CD4-positive, alpha-beta T cell (primary cell): ENCODE data around the gene CFAP61. TPM values are rescaled to one million over a fixed set of nuclear protein-coding genes. Genes with fewer than 3 reads are reported as not detected.

Source experiments
- ATAC-seq: fragments of 200-7000 bp; cut with Tn5 transposase; one replicate; pipeline ENCODE4 v1.10.0; 2022; ENCODE audit warnings: mild to moderate bottlenecking; ENCODE audit not compliant: poor library complexity
- CTCF ChIA-PET: fragments of 350-600 bp; sonication (Branson Sonifier 250); formaldehyde crosslinking; loops from one replicate; lab custom pipeline; 2021; ENCODE audit warnings: antibody characterized with exemption, inconsistent platforms; lab: Charles Lee
- POLR2A ChIA-PET: fragments of 350-600 bp; sonication (Branson Sonifier 250); formaldehyde crosslinking; loops from one replicate; lab custom pipeline; 2021; ENCODE audit warnings: antibody characterized with exemption, inconsistent platforms; lab: Charles Lee
- DNase-seq, 14 experiments: peaks; one replicate each; pipeline ENCODE4 v3.0.0-alpha.2; 2013 to 2020; ENCODE audit warnings: mixed read lengths in 2 of 14
- H3K27ac ChIP-seq, 2 donors: one replicate each; pipeline versions ENCODE4 v1.5.1 to v1.7.0; 2013; ENCODE audit warnings: low read length in 2 of 2, low read depth in 1 of 2, mild to moderate bottlenecking in 1 of 2
- H3K27me3 ChIP-seq, 2 experiments: 1 replicate in 1 of 2; 2 replicates in 1 of 2; pipeline versions ENCODE4 v1.6.1 to v1.7.0; 2013; ENCODE audit warnings: low read length in 2 of 2, control low read depth in 1 of 2, mild to moderate bottlenecking in 1 of 2, moderate library complexity in 1 of 2; ENCODE audit not compliant: insufficient read depth in 2 of 2, control insufficient read depth in 1 of 2
- H3K36me3 ChIP-seq: one replicate; pipeline ENCODE4 v1.6.1; 2013; ENCODE audit warnings: low read length, control low read depth; ENCODE audit not compliant: insufficient read depth
- H3K4me1 ChIP-seq: one replicate; pipeline ENCODE4 v1.6.1; 2013; ENCODE audit warnings: low read length, control low read depth; ENCODE audit not compliant: insufficient read depth
- H3K4me3 ChIP-seq: one replicate; pipeline ENCODE4 v1.5.1; 2013; ENCODE audit warnings: mild to moderate bottlenecking, low read length, moderate library complexity
- H3K9me3 ChIP-seq, 2 experiments: 1 replicate in 1 of 2; 2 replicates in 1 of 2; pipeline versions ENCODE4 v1.6.1 to v1.7.0; 2013; ENCODE audit warnings: low read length in 2 of 2, mild to moderate bottlenecking in 2 of 2, control low read depth in 1 of 2, moderate library complexity in 1 of 2; ENCODE audit not compliant: control insufficient read depth in 1 of 2, insufficient read depth in 1 of 2
- H3K27ac Mint-ChIP-seq: one replicate; pipeline ENCODE4 v1.8.0; 2020; ENCODE audit warnings: mixed read lengths
- H3K27me3 Mint-ChIP-seq: one replicate; pipeline ENCODE4 v1.8.0; 2021; ENCODE audit warnings: mixed read lengths
- H3K36me3 Mint-ChIP-seq: one replicate; pipeline ENCODE4 v1.8.0; 2021; ENCODE audit warnings: low read depth, mixed read lengths
- H3K4me1 Mint-ChIP-seq: one replicate; pipeline ENCODE4 v1.8.0; 2021; ENCODE audit warnings: low read depth, mixed read lengths
- H3K4me3 Mint-ChIP-seq: one replicate; pipeline ENCODE4 v1.8.0; 2020; ENCODE audit warnings: mild to moderate bottlenecking, mixed read lengths
- H3K9me3 Mint-ChIP-seq: one replicate; pipeline ENCODE4 v1.8.0; 2020; ENCODE audit warnings: mixed read lengths
- intact Hi-C, 2 experiments: fragments of 100-400 bp; cut with DNase I in 1 of 2; cut with micrococcal nuclease in 1 of 2; formaldehyde crosslinking; loops; one replicate each; pipeline versions ENCODE4 v1.15.1 to v1.9.0; 2023 to 2025; cut with DNase I, micrococcal nuclease
- total RNA-seq, 174 experiments: library from RNA in 2 of 174; stranded (reverse) in 2 of 174; gene quantifications; one replicate each; pipeline ENCODE4 v1.2.3 and lab custom pipeline; 2021 to 2026
- TF ChIP-seq, protein P1 (sequence below): fragments of 200-600 bp; IDR thresholded peaks from one replicate; pipeline ENCODE4 v1.8.0; 2022; ENCODE audit warnings: antibody characterized with exemption, mild to moderate bottlenecking

Gene CFAP61
- total RNA-seq, 2 experiments from 2014 or later, result not detected

DNA sequence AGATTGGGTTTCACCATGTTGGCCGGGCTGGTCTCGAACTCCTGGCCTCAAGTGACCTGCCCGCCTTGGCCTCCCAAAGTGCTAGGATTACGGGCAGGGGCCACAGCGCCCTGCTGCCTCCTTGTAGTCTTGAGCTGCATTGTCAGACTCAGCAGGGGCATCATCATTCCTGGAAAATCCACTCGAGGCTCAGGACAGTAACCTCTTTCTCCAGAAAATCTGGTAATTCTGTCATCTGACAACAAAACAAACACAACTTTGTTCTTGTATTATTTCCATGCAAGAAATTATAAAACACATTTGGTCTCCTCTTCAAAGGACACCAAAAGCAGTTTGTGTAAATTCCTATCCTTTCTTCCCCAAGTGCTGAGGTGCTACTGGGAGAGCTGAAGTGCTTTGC, 178.4 kb downstream of the CFAP61 start:
- Histone ChIP-seq H3K27ac (no peak overlapping the region), H3K36me3 (no peaks in the 10 kb centered on the region), H3K9me3 (peaks cover 0 to 6% of the 10 kb centered on the region in 2 experiments), H3K4me1 (no peaks in the 10 kb centered on the region), H3K4me3 (no peak overlapping the region), H3K27me3 (no peaks in the 10 kb centered on the region)
- intact Hi-C loops, result loop anchor here in 1 of 2 experiments (10.0 kb wide), 1 partner anchor 146 kb away; no protein-coding TSS in a partner anchor
- TF ChIP-seq, protein P1, sequence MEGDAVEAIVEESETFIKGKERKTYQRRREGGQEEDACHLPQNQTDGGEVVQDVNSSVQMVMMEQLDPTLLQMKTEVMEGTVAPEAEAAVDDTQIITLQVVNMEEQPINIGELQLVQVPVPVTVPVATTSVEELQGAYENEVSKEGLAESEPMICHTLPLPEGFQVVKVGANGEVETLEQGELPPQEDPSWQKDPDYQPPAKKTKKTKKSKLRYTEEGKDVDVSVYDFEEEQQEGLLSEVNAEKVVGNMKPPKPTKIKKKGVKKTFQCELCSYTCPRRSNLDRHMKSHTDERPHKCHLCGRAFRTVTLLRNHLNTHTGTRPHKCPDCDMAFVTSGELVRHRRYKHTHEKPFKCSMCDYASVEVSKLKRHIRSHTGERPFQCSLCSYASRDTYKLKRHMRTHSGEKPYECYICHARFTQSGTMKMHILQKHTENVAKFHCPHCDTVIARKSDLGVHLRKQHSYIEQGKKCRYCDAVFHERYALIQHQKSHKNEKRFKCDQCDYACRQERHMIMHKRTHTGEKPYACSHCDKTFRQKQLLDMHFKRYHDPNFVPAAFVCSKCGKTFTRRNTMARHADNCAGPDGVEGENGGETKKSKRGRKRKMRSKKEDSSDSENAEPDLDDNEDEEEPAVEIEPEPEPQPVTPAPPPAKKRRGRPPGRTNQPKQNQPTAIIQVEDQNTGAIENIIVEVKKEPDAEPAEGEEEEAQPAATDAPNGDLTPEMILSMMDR, result no peak
- ChIA-PET POLR2A (no interaction called here), CTCF (no interaction called here)
- no peaks in the 10 kb centered on the region for H3K27me3 Mint-ChIP-seq
- H3K9me3 Mint-ChIP-seq, result no peaks in the 10 kb centered on the region
- H3K27ac Mint-ChIP-seq, result no peak overlapping the region
- ATAC-seq, result no peak
- no peaks in the 10 kb centered on the region for H3K4me1 Mint-ChIP-seq
- no peak overlapping the region for H3K4me3 Mint-ChIP-seq
- DNase-seq, result no peak
- no peaks in the 10 kb centered on the region for H3K36me3 Mint-ChIP-seq

DNA sequence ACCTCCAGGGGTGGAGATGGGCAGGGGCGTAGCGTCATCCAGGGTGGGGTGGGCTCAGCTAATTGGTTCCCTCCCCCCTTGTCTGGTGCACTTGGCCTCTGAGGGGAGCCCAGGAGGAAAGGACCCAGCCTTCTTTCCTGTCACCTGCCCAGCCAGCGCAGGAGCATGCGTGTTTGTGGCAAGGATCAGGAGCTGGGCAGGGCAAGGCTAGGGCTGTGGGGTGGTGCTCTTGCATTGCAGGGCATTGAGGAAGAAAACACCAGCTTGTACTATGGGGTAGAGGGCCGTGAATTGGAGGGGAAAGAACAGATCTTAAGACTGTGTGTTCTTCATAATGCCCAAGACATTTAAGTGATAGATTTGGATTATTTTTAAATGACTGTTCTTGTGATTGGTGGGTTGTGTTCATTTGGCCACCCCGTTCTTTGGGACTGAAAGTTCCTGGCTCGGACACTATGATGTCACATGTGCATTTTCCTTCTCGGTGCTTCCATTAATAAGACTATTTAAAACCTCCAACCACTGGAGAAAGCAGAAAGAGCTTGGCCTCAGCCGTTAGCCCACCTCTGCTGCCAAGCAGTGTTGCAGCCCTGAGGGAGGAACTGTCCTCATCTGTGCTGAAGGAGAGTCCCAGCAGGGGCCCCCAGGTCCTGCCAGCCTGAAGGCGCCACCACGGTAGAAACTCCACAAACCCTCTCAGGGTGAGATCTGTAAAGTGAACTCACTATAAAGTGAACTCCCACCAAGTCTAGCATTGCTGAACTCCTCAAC, 179.4 kb downstream of the CFAP61 start:
- Histone ChIP-seq H3K27ac (no peak overlapping the region), H3K27me3 (no peaks in the 10 kb centered on the region), H3K9me3 (peaks cover 0 to 6% of the 10 kb centered on the region in 2 experiments), H3K4me3 (no peak overlapping the region), H3K4me1 (no peaks in the 10 kb centered on the region), H3K36me3 (no peaks in the 10 kb centered on the region)
- Mint-ChIP-seq H3K27ac (no peak overlapping the region), H3K4me3 (no peak overlapping the region), H3K27me3 (no peaks in the 10 kb centered on the region), H3K36me3 (no peaks in the 10 kb centered on the region), H3K9me3 (no peaks in the 10 kb centered on the region), H3K4me1 (no peaks in the 10 kb centered on the region)
- POLR2A ChIA-PET, result no interaction called here
- TF ChIP-seq, protein P1, result no peak
- CTCF ChIA-PET, result no interaction called here
- DNase-seq (no peak), ATAC-seq (no peak)
- intact Hi-C loops, result loop anchor here in 1 of 2 experiments (10.0 kb wide), 1 partner anchor 147 kb away; no protein-coding TSS in a partner anchor

DNA sequence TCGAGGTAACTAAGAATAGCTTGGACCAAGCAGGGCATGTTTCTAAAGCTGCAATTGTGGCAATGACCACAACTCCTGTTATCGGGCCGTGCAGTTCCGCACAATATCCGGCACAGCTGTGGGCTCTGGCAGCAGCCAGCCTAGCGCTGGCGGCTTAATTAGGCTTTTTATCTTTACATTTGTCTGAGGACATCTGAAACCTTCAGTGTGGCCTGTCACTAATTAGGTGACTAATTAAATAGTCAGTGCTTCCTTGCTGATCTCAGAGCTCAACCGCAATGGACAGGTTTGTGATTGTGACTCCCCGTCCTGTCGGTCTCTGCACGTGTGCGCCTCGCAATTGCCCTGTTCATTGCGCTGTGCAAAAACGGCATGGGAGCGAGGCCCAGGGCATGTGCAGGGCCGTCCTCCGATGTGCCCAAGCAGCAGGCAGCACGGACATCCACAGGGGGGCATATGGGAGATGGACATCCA, 180.7 kb downstream of the CFAP61 start:
- H3K9me3 Mint-ChIP-seq, result no peaks in the 10 kb centered on the region
- no peak for ATAC-seq
- Histone ChIP-seq H3K36me3 (no peaks in the 10 kb centered on the region), H3K27me3 (no peaks in the 10 kb centered on the region), H3K9me3 (peaks cover 0 to 6% of the 10 kb centered on the region in 2 experiments), H3K4me1 (no peaks in the 10 kb centered on the region), H3K27ac (no peak overlapping the region), H3K4me3 (no peak overlapping the region)
- H3K27ac Mint-ChIP-seq, result no peak overlapping the region
- TF ChIP-seq, protein P1, result no peak
- CTCF ChIA-PET, result no interaction called here
- H3K27me3 Mint-ChIP-seq, result no peaks in the 10 kb centered on the region
- no peaks in the 10 kb centered on the region for H3K36me3 Mint-ChIP-seq
- H3K4me3 Mint-ChIP-seq, result no peak overlapping the region
- H3K4me1 Mint-ChIP-seq, result no peaks in the 10 kb centered on the region
- POLR2A ChIA-PET, result no interaction called here
- intact Hi-C loops, result loop anchor here in 1 of 2 experiments (10.0 kb wide), 1 partner anchor 148 kb away; no protein-coding TSS in a partner anchor
- no peak for DNase-seq
